ENCODE data around the gene ADRB2.

DNA sequence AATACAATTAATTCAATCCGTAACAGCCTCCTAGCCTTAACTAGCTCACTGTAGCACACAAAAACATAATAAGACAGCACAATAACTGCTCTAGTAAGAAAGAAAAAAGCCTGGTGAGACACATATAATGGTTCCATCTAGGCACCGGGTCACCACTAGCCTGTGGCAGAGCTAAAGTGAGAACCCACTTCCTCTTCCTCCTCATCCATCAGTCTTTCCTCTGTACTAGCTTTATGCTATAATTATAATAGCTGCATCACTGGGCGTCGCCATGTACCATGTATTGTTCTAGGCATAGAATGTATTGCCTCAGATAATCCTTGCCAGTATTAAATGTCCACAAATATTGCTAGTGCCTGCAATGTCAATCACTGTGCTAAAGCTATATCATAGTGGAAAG is 23.1 kb downstream of the ADRB2 start:
- TF ChIP-seq, protein P1, sequence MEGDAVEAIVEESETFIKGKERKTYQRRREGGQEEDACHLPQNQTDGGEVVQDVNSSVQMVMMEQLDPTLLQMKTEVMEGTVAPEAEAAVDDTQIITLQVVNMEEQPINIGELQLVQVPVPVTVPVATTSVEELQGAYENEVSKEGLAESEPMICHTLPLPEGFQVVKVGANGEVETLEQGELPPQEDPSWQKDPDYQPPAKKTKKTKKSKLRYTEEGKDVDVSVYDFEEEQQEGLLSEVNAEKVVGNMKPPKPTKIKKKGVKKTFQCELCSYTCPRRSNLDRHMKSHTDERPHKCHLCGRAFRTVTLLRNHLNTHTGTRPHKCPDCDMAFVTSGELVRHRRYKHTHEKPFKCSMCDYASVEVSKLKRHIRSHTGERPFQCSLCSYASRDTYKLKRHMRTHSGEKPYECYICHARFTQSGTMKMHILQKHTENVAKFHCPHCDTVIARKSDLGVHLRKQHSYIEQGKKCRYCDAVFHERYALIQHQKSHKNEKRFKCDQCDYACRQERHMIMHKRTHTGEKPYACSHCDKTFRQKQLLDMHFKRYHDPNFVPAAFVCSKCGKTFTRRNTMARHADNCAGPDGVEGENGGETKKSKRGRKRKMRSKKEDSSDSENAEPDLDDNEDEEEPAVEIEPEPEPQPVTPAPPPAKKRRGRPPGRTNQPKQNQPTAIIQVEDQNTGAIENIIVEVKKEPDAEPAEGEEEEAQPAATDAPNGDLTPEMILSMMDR (IDR thresholded peaks at IDR 0.05; ENCODE audit: insufficient read depth, low read length, poor library complexity, severe bottlenecking): no peak
- no peak for TF ChIP-seq EZH2phosphoT487 (conservative IDR thresholded peaks at IDR 0.05; ENCODE audit: low read length)
